GM19351 (cell line): ENCODE results near the gene ZNF587.
"Not testable (repeated sequence)": the region's sequence is repeated elsewhere in the genome, so short reads cannot be mapped to it uniquely, and the experiment has no call there.

ENCODE experiments used
- ATAC-seq: cut with Tn5 transposase; IDR thresholded peaks from one replicate; pipeline ENCODE4 v1.9.1; 2021; ENCODE audit warnings: mild to moderate bottlenecking, moderate library complexity; ENCODE audit not compliant: unreplicated experiment

The ZNF587 gene

DNA sequence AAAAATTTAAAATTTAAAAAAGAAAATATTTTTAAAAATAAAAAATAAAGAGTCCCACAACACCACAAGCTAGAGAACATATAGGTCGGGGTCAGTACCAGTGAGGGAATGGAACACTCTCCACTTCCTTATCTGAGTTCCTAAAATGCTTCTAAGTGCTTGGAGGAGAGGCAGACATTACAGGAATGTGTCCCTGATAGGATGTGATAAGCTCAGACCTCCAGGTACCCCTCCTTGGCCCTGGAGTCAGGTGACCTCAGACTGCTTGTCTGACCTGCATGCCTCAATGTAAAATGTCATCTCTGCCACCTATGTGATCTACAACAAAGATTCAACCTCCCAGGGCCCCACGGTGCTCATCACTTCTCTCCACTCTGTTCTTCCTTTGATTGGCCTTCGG, 36.4 kb downstream of the ZNF587 start:
- no peak for ATAC-seq

DNA sequence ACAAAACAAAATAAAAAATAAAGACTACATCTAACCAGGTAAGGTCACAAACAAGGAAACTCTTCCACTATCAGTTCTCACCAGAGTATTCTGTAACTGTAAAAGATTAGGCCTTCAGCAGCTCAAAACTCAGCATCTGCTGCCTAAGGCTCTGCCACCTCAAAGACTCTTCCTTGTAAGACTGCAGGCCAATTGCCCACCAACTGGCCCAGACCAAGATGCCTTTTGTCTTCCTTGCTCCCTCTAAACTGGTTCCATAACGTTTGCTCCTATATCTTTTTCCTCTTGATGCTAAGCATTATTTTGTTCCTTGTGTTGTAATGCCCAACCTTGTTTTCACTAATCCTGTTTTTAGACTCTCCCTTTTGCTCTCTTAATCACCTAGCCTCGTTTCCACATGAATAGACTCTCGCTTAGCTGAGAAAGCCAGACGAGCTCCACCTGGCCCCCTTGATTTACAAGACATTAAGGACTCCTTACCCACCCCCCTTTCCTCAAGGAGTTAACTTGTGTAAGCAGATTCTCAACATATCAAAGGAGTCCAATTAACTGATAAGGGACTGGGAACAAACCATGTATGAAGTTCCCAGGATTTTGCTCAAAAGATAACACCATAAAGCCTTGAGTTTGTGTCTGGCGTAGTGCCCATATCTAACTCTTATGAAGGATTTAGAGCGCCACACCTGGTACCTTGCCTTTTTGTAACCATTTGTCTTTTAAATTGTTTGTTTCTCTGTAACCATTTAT, 37.7 kb downstream of the ZNF587 start:
- no peak for ATAC-seq

DNA sequence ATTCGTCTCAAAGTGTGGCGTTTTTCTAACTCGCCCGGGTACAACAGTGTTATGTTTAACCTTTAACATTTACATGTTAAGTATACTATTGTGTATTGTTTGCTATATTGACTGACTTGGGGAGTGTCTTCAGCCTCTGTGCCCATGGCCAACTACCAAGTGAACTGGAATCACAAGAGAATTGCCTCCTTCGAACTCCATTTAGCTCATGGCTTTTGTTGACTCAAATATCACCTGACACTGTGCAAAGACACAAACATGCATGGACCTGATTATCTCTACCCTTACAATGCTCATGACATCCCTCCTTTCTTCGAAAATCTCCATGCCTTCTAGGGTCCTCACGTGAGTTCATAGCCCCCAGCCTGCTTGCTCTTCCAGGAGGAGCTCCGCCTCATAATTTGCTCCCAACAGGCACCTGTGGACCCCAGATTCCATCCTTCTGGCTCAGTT, 38.5 kb downstream of the ZNF587 start:
- ATAC-seq = no peak

DNA sequence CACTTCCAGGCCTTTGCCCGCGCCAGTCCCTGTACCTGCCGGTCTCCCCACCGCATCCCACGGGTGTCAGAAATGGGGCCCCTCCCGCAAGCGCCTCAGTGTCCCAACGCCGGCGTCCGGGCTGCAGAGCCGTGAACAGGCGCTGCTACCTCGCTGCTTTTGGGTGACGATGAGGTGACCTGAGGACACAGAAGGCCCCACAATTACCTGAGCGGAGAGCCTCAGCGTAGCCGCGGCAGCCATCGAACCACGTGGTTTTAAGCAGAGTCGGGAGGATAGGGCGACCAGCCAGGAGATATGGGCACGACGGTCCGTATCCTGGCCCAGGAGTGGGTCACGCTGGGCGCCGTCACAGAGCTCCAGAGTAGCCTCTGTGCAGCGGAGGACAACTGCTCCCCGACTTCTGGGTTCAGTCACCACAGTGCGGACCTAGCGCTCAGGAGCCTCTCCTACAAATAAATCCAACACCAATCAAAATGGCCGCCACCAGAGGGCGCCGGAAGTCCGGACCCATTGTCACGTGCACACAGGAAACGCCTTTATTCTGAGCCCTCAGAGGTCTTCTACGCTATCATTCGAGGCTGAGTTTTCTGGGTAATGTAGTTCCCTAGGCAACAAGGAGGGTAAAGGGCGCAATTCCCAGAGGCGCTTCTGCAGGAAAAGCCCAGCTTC, 39.0 kb downstream of the ZNF587 start, which contains the start of gene ZNF814:
Gene ZNF814 (minus strand): TSS at position 478 of the 672 bp plus-strand sequence. CDS start 235 bp downstream, at position 243.
- peak; percentile 86 for ATAC-seq

DNA sequence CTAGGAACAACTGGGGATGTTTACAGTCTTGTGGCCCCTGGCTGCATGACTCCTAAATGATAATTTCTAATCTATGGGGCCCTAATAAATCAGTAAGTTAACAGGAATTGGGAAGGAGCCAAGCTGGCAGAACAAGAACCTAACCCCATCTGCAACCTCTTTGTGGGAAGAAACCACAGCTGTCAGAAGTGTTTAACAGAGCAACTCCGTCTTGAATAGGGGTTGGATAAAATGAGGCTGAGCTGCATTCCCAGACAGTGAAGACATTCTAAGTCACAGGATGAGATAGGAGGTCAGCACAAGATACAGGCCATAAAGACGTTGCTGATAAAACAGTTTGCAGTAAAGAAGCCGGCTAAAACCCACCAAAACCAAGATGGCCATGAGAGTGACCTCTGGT, 41.0 kb downstream of the ZNF587 start:
- not testable (repeated sequence) for ATAC-seq

DNA sequence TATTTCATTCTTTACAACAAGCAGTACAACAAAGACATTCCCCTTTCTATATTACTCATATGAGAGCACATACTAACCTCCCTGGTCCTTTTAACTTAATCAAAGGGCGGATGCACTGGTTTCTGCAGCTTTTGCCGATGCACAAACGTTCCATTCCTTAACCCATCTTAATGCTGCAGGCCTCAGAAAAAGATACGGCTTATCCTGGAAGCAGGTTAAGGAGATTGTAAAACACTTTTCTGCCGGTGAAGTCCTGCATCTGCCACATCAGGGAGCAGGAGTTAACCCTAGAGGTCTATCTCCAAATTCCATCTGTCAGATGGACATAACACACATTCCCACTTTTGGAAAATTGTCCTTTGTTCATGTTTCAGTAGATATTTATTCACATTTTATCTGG, 50.7 kb downstream of the ZNF587 start:
- no peak for ATAC-seq

DNA sequence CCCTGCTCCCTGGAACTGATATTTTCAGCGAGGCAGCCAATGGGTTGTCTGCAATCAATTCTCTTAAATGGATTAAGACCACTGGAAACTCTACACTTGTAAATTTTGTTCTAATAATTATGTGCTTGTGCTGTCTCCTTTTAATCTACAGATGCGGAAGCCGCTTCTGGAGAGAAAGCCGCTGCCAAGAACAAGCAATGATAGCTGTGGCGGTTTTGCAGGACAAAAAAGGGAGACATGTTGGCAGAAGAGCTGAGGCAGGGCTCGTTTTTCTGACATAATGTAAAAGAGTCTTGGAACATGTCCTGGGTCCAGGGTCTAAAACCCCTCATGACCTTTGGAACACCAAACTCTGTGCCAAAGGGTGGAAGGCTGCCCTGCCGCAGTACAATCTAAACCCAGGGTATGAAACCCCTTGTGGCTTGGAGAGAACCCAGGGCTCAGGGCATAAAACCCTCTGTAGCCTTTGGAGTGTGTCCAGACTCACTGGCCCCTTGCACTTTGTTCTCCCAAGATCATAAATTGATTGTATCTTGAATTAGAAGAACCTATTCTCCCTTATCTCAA, 54.0 kb downstream of the ZNF587 start:
- no peak for ATAC-seq

DNA sequence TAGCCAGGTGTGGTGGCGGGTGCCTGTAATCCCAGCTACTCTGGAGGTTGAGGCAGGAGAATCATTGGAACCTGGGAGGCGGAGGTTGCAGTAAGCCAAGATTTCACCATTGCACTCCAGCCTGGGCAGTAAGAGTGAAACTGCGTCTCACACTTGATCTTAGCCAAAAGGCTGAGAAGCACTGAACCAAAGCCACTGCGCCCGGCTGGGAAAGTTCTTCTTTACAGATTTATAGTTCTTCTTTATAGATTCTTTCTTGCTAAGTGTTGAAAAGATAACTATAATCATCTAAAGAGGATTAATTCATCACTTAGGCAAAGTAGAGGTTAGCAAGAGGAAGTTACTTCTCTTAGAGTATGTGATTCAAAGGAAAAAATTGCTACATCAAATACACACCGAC, 55.6 kb downstream of the ZNF587 start:
- ATAC-seq = no peak

DNA sequence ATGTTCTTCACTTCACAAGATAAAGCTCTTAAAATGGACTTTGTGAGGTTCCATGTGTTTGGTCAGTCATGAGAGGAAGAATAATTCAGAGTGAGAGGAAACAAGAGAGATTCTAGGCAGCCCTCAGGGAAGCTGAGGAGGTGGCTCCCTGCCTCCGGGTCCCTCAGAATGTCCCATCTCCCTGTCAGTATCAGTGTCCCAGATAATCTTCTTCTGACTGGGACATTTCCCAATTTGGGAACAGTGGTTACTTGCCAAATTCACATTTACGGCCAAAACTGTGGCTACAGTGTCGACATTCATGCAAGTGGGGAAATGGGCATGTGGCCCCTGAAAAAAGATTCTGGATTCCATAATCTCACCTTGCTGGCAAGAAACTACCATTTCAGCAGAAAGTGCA, 57.7 kb downstream of the ZNF587 start:
- no peak for ATAC-seq

DNA sequence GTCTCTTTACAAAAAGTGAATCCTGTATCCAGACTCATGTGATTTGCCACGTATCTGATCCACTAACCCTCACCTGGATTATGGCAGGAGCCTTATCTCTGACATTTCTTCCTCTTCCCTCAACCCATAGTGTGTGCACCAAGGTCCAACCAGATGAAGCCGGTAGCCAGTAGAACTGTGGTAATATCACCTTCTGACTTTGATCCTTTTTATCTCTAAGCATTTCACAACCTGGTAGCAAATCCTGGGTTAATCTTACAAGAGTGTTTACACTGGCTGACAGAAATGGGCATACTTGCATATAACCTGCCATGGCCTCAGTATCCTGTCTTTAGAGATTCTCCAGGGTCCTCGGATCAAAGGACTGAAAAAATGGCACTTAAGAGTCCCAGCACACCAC, 64.9 kb downstream of the ZNF587 start:
- ATAC-seq = no peak
